IPS-NIHi11 (cell line): ENCODE results near the gene FAM107B.
A peak's percentile ranks its signal among the peaks of the same experiment; 100 is the strongest.

Experiments
- DNase-seq: peaks from one replicate; pipeline ENCODE4 v3.0.0; 2012; ENCODE audit warnings: mixed read lengths, low spot score

Gene FAM107B

GRCh38 chr10:14489522-14490177 is 285.0 kb downstream of the FAM107B start:
- no peak for DNase-seq

GRCh38 chr10:14487488-14487883 is 287.2 kb downstream of the FAM107B start:
- no peak for DNase-seq

- DNase-seq: no peak
Observed at GRCh38 chr10:14486777-14487487, 287.8 kb downstream of the FAM107B start.

GRCh38 chr10:14485986-14486385 is 288.7 kb downstream of the FAM107B start:
- DNase-seq: no peak

GRCh38 chr10:14483417-14483816 is 291.3 kb downstream of the FAM107B start:
- no peak for DNase-seq

- no peak for DNase-seq
Observed at GRCh38 chr10:14481752-14482151, 292.9 kb downstream of the FAM107B start.

GRCh38 chr10:14481014-14481413 is 293.7 kb downstream of the FAM107B start:
- no peak for DNase-seq

GRCh38 chr10:14478604-14479003 is 296.1 kb downstream of the FAM107B start:
- peak; percentile 63 for DNase-seq

- no peak for DNase-seq
Observed at GRCh38 chr10:14478201-14478600, 296.5 kb downstream of the FAM107B start.

- no peak for DNase-seq
Observed at GRCh38 chr10:14477408-14477710, 297.3 kb downstream of the FAM107B start.

GRCh38 chr10:14476641-14477407 is 297.9 kb downstream of the FAM107B start:
- no peak for DNase-seq

- no peak for DNase-seq
Observed at GRCh38 chr10:14476006-14476405, 298.7 kb downstream of the FAM107B start.

- no peak for DNase-seq
Observed at GRCh38 chr10:14474656-14475055, 300.0 kb downstream of the FAM107B start.

- DNase-seq: no peak
Observed at GRCh38 chr10:14470920-14471319, 303.8 kb downstream of the FAM107B start.

- no peak for DNase-seq
Observed at GRCh38 chr10:14468726-14469125, 306.0 kb downstream of the FAM107B start.
